HCT116 (cell line): ENCODE data around the gene SEC16A. TPM values are rescaled to one million over a fixed set of nuclear protein-coding genes. Genes with fewer than 3 reads are reported as not detected.

Experiments used
- ATAC-seq: fragments of 200-7000 bp; cut with Tn5 transposase; 2 replicates; pipeline ENCODE4 v1.9.1; 2020; ENCODE audit warnings: mild to moderate bottlenecking, moderate library complexity
- BruUV-seq: library from RNA; stranded (reverse); fragments of 400-500 nt; replicated peaks from 2 replicates; lab custom pipeline; 2021; lab: Mats Ljungman, UMichigan
- CTCF ChIA-PET: fragments of 300-600 bp; sonication (Branson Sonifier 250); formaldehyde crosslinking; loops from one replicate; lab custom pipeline; 2021; ENCODE audit warnings: antibody characterized with exemption; lab: Charles Lee
- POLR2A ChIA-PET: fragments of 300-600, 350-600 bp; sonication (Branson Sonifier 250); formaldehyde crosslinking; loops from one replicate; lab custom pipeline; 2021; ENCODE audit warnings: antibody characterized with exemption; lab: Charles Lee
- RAD21 ChIA-PET, 2 experiments: fragments of 300-600 bp; sonication (Branson Sonifier 250); formaldehyde crosslinking; loops; one replicate each; lab custom pipeline; 2023; ENCODE audit warnings: low total read pairs in 2 of 2; ENCODE audit not compliant: uncharacterized antibody in 2 of 2, unreplicated experiment in 2 of 2, low non-redundant PET in 1 of 2; lab: Charles Lee
- DNase-seq: peaks from one replicate; pipeline ENCODE4 v3.0.0-alpha.2; 2010; ENCODE audit warnings: low read depth, low spot score
- H2AFZ ChIP-seq: fragments of 200-600 bp; shearing (Covaris generic), sonication (generic); 2 replicates; pipeline ENCODE4 v1.6.1; 2017; ENCODE audit warnings: low read depth, mixed run types, mixed read lengths, antibody characterized with exemption, low read length; ENCODE audit not compliant: poor library complexity, severe bottlenecking
- H3K27ac ChIP-seq: 2 replicates; pipeline ENCODE4 v1.5.1; 2012; ENCODE audit warnings: low read depth, low read length
- H3K27me3 ChIP-seq: fragments of 200-600 bp; sonication (generic); 2 replicates; pipeline ENCODE4 v1.6.1; 2016; ENCODE audit warnings: mixed run types, low read length, mixed read lengths; ENCODE audit not compliant: insufficient read depth
- H3K36me3 ChIP-seq, 2 experiments: fragments of 200-500 bp in 1 of 2; fragments of 200-600 bp in 1 of 2; sonication (Bioruptor generic) in 1 of 2; sonication (generic) in 1 of 2; 2 replicates each; pipeline versions ENCODE4 v1.5.1 to v1.6.1; 2014 to 2016; ENCODE audit warnings: low read length in 2 of 2, inconsistent platforms in 1 of 2, mixed read lengths in 1 of 2, mixed run types in 1 of 2; ENCODE audit not compliant: insufficient read depth in 2 of 2, control insufficient read depth in 1 of 2
- H3K4me1 ChIP-seq, 2 experiments: fragments of 200-600 bp in 1 of 2; sonication (generic) in 1 of 2; 2 replicates each; pipeline versions ENCODE4 v1.5.1 to v1.6.1; 2012 to 2017; ENCODE audit warnings: low read length in 2 of 2, inconsistent platforms in 1 of 2, mild to moderate bottlenecking in 1 of 2, mixed read lengths in 1 of 2, mixed run types in 1 of 2, moderate library complexity in 1 of 2; ENCODE audit not compliant: insufficient read depth in 2 of 2, control insufficient read depth in 1 of 2
- H3K4me2 ChIP-seq: fragments of 200-600 bp; sonication (generic); 2 replicates; pipeline ENCODE4 v1.6.1; 2017; ENCODE audit warnings: mixed run types, low read length, mixed read lengths
- H3K4me3 ChIP-seq, 2 experiments: fragments of 200-600 bp in 1 of 2; sonication (generic) in 1 of 2; replicated peaks in 1 of 2; 2 replicates each; pipeline ENCODE4 v1.5.1; 2011 to 2016; ENCODE audit warnings: low read length in 2 of 2, control low read depth in 1 of 2, low read depth in 1 of 2, mild to moderate bottlenecking in 1 of 2, mixed read lengths in 1 of 2, mixed run types in 1 of 2
- H3K79me2 ChIP-seq: fragments of 200-600 bp; sonication (generic); 2 replicates; pipeline ENCODE4 v1.6.1; 2017; ENCODE audit warnings: mild to moderate bottlenecking, mixed run types, low read length, moderate library complexity, mixed read lengths; ENCODE audit not compliant: insufficient read depth
- H3K9ac ChIP-seq: fragments of 200-600 bp; sonication (generic); 2 replicates; pipeline ENCODE4 v1.6.1; 2016; ENCODE audit warnings: low read length, mixed read lengths
- H3K9me2 ChIP-seq: fragments of 200-600 bp; sonication (generic), shearing (Covaris generic); 2 replicates; pipeline ENCODE4 v1.6.1; 2017; ENCODE audit warnings: mixed run types, mild to moderate bottlenecking, moderate library complexity; ENCODE audit not compliant: insufficient read depth
- H3K9me3 ChIP-seq, 2 experiments: fragments of 200-500 bp in 1 of 2; fragments of 200-600 bp in 1 of 2; sonication (Bioruptor generic) in 1 of 2; sonication (generic) in 1 of 2; 2 replicates each; pipeline ENCODE4 v1.6.1; 2014 to 2017; ENCODE audit warnings: low read length in 2 of 2, mixed read lengths in 2 of 2, inconsistent platforms in 1 of 2, low read depth in 1 of 2, mild to moderate bottlenecking in 1 of 2, mixed run types in 1 of 2, moderate library complexity in 1 of 2; ENCODE audit not compliant: control insufficient read depth in 1 of 2, insufficient read depth in 1 of 2
- H4K20me1 ChIP-seq: fragments of 200-600 bp; sonication (generic), shearing (Covaris generic); 2 replicates; pipeline ENCODE4 v1.6.1; 2017; ENCODE audit warnings: mixed run types, mild to moderate bottlenecking, moderate library complexity; ENCODE audit not compliant: insufficient read depth
- CBX3 ChIP-seq: IDR thresholded peaks from 2 replicates; pipeline ENCODE4 v1.6.1; 2012; ENCODE audit warnings: low read depth
- REST ChIP-seq: IDR thresholded peaks from 2 replicates; pipeline ENCODE4 v1.6.1; 2012; ENCODE audit warnings: low read depth
- TCF7L2 ChIP-seq: IDR thresholded peaks from 2 replicates; pipeline ENCODE4 v1.7.0; 2011; ENCODE audit warnings: borderline replicate concordance, inconsistent platforms; ENCODE audit not compliant: insufficient read depth, insufficient read length; ENCODE audit errors: extremely low read depth
- YY1 ChIP-seq: IDR thresholded peaks from 2 replicates; pipeline ENCODE4 v1.6.1; 2011; ENCODE audit warnings: low read length, low read depth, moderate library complexity, mild to moderate bottlenecking; ENCODE audit not compliant: insufficient replicate concordance; ENCODE audit errors: extremely low read depth
- intact Hi-C: fragments of 100-400 bp; cut with micrococcal nuclease; formaldehyde crosslinking; loops from 2 replicates; pipeline ENCODE4 v1.10.0; 2022
- total RNA-seq: library from RNA; stranded (reverse); gene quantifications from one replicate; pipeline ENCODE4 v1.2.1, GENCODE V29; 2021; ENCODE audit not compliant: unreplicated experiment

The SEC16A gene
- total RNA-seq, 1 experiment from 2014 or later, result 49.8 TPM

GRCh38 chr9:136527721-136528710, 45.2 kb upstream of the SEC16A start:
- Histone ChIP-seq H3K9me3 (no peaks in the 10 kb centered on the region), H3K4me3 (peak overlapping the region; percentile 11 to 37; a peak in 2 of 4 replicates), H3K4me2 (peak overlapping the region; percentile 74), H3K27ac (peak overlapping the region; percentile 65), H2AFZ (no peak overlapping the region), H3K27me3 (no peaks in the 10 kb centered on the region), H3K4me1 (peaks cover 38 to 56% of the 10 kb centered on the region in 2 experiments), H3K9ac (peak overlapping the region; percentile 41), H3K79me2 (peaks cover 48% of the 10 kb centered on the region), H4K20me1 (no peaks in the 10 kb centered on the region), H3K36me3 (no peaks in the 10 kb centered on the region), H3K9me2 (no peaks in the 10 kb centered on the region)
- ChIA-PET RAD21 (no interaction called here), POLR2A (no interaction called here), CTCF (no interaction called here)
- intact Hi-C loops, result no loop called here
- no peak for TF ChIP-seq CBX3
- TF ChIP-seq TCF7L2, result peak; percentile 66
- no peak for TF ChIP-seq REST
- TF ChIP-seq YY1, result no peak
- ATAC-seq (peak; percentile 69), DNase-seq (no peak)
- no TSS peak for BruUV-seq
